Stimulated activated memory B cell treated with anti-CD40 and anti-IgM and Interleukin-4, amounts not matched to agents 10 μg/mL and 1 μg/mL and 100 μg/mL, for 72 hours (primary cell): Measurements from ENCODE around the gene OR1N2.
"Not testable (repeated sequence)": the region's sequence is repeated elsewhere in the genome, so short reads cannot be mapped to it uniquely, and the experiment has no call there.

Experiments used
- ATAC-seq: fragments of 150-1000 bp; cut with Tn5 transposase; 2 replicates; pipeline ENCODE4 v1.10.0; 2021
- H3K27ac Mint-ChIP-seq: one replicate; pipeline ENCODE4 v1.8.0; 2022; ENCODE audit warnings: mild to moderate bottlenecking, mixed read lengths
- H3K27me3 Mint-ChIP-seq: one replicate; pipeline ENCODE4 v1.8.0; 2022; ENCODE audit warnings: mixed read lengths
- H3K36me3 Mint-ChIP-seq: one replicate; pipeline ENCODE4 v1.8.0; 2022; ENCODE audit warnings: mixed read lengths
- H3K4me1 Mint-ChIP-seq: one replicate; pipeline ENCODE4 v1.8.0; 2022; ENCODE audit warnings: mixed read lengths
- H3K4me3 Mint-ChIP-seq: one replicate; pipeline ENCODE4 v1.8.0; 2022; ENCODE audit warnings: mild to moderate bottlenecking, moderate library complexity, mixed read lengths
- H3K9me3 Mint-ChIP-seq: one replicate; pipeline ENCODE4 v1.8.0; 2022; ENCODE audit warnings: mixed read lengths

Gene OR1N2, protein sequence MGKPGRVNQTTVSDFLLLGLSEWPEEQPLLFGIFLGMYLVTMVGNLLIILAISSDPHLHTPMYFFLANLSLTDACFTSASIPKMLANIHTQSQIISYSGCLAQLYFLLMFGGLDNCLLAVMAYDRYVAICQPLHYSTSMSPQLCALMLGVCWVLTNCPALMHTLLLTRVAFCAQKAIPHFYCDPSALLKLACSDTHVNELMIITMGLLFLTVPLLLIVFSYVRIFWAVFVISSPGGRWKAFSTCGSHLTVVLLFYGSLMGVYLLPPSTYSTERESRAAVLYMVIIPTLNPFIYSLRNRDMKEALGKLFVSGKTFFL

DNA sequence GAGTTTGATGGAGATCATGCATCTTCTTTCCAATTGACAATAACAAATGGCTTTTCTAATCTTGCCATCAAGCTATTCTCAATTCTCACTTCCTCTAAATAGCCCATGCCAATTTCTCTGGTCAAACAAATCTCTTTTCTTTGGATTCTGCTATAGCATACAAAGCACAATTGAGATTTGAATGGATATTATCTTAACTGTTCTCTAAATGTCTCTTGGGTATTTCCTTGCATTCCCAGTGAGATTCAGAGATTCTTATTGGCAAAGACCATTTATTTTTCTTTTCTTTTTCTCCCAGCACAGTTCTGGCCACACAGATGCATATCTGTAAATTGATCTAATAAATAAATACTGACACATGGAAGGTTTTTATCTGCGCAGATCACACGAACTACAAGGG lies at the start of gene OR1N2:
OR1N2 (plus strand) TSS at position 301 of the 400 bp plus-strand sequence. CDS start 100 bp downstream, outside the sequence.
- Mint-ChIP-seq H3K9me3 (peaks cover 9% of the 10 kb centered on the region), H3K4me3 (no peak within 1 kb of the TSS), H3K27ac (no peak within 1 kb of the TSS), H3K36me3 (no peaks in the 10 kb centered on the region), H3K4me1 (no peaks in the 10 kb centered on the region), H3K27me3 (peaks cover 15% of the 10 kb centered on the region)
- no peak for ATAC-seq

DNA sequence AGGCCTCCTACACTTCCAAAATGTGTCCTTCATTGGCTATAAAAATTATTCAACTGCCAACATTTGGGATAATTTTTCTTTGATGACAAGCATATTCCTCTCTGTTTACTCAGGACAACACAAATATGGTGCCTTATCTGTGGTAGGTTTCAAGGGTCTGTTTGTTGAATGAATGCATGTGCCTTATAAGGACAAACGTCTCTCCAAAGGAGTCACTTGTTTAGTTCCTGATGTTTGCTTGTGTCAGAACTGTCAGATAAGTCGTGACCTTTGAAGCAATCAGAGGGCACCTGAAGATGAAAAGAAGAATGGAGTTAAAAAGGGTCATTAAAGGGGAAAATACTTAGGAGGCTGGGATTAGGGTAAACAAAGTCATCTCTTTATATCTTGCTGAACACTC lies 45.9 kb upstream of the OR1N2 start:
- H3K4me1 Mint-ChIP-seq = no peaks in the 10 kb centered on the region
- no peak overlapping the region for H3K4me3 Mint-ChIP-seq
- no peak overlapping the region for H3K27ac Mint-ChIP-seq
- ATAC-seq = no peak
- H3K27me3 Mint-ChIP-seq = peaks cover 26% of the 10 kb centered on the region
- no peaks in the 10 kb centered on the region for H3K36me3 Mint-ChIP-seq
- H3K9me3 Mint-ChIP-seq = no peaks in the 10 kb centered on the region

DNA sequence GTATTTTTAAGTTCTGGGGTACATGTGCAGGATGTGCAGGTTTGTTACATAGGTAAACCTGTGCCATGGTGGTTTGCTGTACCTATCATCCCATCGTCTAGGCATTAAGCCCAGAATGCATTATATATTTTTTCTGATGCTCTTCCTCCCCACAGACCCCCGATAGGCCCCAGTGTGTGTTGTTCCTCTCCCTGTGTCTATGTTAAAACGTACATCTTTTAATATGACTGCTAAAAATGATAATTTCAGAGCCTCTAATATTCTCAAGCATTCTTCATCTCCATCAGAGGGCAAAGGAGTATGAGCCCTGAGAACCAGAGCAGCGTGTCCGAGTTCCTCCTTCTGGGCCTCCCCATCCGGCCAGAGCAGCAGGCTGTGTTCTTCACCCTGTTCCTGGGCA lies 42.4 kb upstream of the OR1N2 start, which contains the start of gene OR1J2:
OR1J2 (plus strand) TSS at position 301 of the 400 bp plus-strand sequence; CDS start at position 301, 0 bp downstream.
- ATAC-seq = no peak
- H3K27me3 Mint-ChIP-seq = peaks cover 26% of the 10 kb centered on the region
- H3K9me3 Mint-ChIP-seq = no peaks in the 10 kb centered on the region
- H3K4me1 Mint-ChIP-seq = no peaks in the 10 kb centered on the region
- no peak within 1 kb of the TSS for H3K4me3 Mint-ChIP-seq
- no peaks in the 10 kb centered on the region for H3K36me3 Mint-ChIP-seq
- H3K27ac Mint-ChIP-seq = no peak within 1 kb of the TSS

DNA sequence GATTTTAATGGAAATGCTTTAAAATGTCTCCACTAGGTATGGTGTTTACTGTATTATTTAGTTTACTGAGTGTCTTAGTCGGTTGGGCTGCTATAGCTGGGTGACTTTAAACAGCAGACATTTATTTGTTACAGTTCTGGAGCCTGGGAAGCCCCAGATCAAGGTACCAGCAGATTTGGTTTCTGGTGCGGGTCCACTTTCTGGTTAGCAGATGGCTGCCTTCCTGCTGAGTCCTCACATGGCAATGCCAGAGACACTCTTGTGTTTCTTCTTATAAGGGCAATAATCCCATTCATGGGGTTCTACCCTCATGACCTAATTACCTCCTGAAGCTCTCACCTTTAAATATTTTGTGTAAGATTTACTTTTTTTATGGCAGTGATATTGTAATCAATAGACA lies 34.7 kb upstream of the OR1N2 start:
- no peak overlapping the region for H3K27ac Mint-ChIP-seq
- peaks cover 6% of the 10 kb centered on the region for H3K27me3 Mint-ChIP-seq
- ATAC-seq = no peak
- no peak overlapping the region for H3K4me3 Mint-ChIP-seq
- H3K36me3 Mint-ChIP-seq = no peaks in the 10 kb centered on the region
- no peaks in the 10 kb centered on the region for H3K4me1 Mint-ChIP-seq
- H3K9me3 Mint-ChIP-seq = no peaks in the 10 kb centered on the region

DNA sequence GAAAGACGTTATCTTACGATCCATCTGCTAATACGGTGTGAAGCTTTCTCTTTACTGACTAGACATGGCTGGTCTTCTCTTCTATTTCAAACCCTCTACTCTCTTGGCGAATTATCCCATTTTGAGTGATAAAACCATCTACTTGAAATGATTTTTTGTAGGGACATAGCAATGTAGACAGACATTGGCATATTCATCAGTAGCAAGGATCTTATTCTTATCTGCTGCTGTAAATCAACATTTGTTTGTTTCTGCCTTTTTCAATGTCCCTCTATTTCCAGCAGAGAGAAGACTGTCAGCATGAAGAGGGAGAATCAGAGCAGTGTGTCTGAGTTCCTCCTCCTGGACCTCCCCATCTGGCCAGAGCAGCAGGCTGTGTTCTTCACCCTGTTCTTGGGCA lies 34.1 kb upstream of the OR1N2 start, which contains the start of gene OR1J4:
OR1J4 (plus strand) TSS at position 301 of the 400 bp plus-strand sequence; CDS start at position 301, 0 bp downstream.
- no peak within 1 kb of the TSS for H3K4me3 Mint-ChIP-seq
- ATAC-seq = no peak
- H3K4me1 Mint-ChIP-seq = no peaks in the 10 kb centered on the region
- H3K27ac Mint-ChIP-seq = no peak within 1 kb of the TSS
- peaks cover 11% of the 10 kb centered on the region for H3K27me3 Mint-ChIP-seq
- no peaks in the 10 kb centered on the region for H3K36me3 Mint-ChIP-seq
- no peaks in the 10 kb centered on the region for H3K9me3 Mint-ChIP-seq

DNA sequence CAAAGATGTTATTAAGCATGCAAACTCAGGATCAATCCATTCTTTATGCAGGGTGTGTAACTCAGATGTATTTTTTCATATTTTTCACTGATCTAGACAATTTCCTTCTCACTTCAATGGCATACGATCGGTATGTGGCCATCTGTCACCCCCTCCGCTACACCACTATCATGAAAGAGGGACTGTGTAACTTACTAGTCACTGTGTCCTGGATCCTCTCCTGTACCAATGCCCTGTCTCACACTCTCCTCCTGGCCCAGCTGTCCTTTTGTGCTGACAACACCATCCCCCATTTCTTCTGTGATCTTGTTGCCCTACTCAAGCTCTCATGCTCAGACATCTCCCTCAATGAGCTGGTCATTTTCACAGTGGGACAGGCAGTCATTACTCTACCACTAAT lies 33.5 kb upstream of the OR1N2 start:
- Mint-ChIP-seq H3K36me3 (no peaks in the 10 kb centered on the region), H3K27ac (no peak overlapping the region), H3K9me3 (no peaks in the 10 kb centered on the region), H3K27me3 (peaks cover 11% of the 10 kb centered on the region), H3K4me1 (no peaks in the 10 kb centered on the region), H3K4me3 (no peak overlapping the region)
- no peak for ATAC-seq

DNA sequence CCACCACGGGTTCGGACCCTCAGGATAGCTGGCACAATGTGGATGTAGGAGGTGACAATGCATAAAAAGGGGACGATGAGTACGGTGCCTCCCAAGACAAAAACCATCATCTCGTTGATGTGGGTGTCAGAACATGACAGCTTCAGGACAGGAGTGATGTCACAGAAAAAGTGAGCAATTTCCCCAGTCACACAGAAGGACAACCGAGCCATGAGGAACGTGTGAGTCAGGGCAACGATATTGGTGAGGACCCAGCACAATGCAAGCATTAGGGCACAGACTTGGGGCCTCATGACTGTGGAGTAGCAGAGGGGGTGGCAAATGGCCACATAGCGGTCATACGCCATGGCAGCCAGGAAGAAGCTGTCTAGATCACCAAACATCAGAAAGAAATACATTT lies 26.3 kb upstream of the OR1N2 start:
- Mint-ChIP-seq H3K9me3 (no peaks in the 10 kb centered on the region), H3K27ac (no peak overlapping the region), H3K27me3 (peaks cover 29% of the 10 kb centered on the region), H3K36me3 (no peaks in the 10 kb centered on the region), H3K4me3 (no peak overlapping the region), H3K4me1 (no peaks in the 10 kb centered on the region)
- no peak for ATAC-seq

DNA sequence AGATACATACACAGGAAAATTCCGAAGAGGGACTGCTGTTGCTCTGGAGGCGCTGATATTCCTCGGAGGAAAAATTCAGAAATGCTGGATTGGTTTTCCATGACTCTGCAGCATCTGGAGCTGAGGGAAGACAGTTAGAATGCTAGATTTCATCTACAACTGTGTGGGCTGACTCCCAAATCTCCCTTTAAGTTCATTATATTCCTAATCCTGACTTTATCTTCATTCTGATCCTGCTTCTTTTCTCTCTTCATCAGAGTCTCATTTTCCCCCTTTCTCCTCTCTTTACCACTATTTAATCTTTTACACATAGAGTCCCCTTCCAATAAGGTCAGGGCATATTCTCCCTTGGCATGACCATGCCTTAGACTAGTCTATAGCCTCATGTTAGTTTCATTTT lies 25.7 kb upstream of the OR1N2 start, which contains the start of gene OR1N1:
OR1N1 (minus strand) TSS at position 101 of the 400 bp plus-strand sequence; CDS start at position 101, 0 bp downstream.
- no peaks in the 10 kb centered on the region for H3K9me3 Mint-ChIP-seq
- H3K27ac Mint-ChIP-seq = no peak within 1 kb of the TSS
- no peak within 1 kb of the TSS for H3K4me3 Mint-ChIP-seq
- ATAC-seq = no peak
- H3K36me3 Mint-ChIP-seq = no peaks in the 10 kb centered on the region
- H3K27me3 Mint-ChIP-seq = peaks cover 29% of the 10 kb centered on the region
- H3K4me1 Mint-ChIP-seq = no peaks in the 10 kb centered on the region

DNA sequence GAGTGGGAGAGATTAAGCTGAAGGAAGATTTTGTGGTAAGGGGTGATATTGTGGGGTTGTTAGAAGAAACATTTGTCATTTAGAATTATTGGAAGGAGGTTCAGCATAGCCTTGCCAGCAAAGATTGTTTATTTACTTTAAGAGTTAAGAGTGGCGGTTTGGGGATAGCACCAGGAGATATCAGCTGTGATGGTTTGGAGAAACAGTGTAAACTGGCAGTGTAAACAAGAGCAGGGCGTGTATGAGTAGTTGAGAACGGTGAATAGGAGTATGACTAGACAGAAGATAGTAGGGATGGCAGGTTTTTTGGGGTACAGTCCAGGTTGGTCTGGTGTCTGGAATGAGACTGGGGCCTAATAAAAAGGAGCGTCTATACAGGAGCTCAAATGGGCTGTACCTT lies 21.8 kb upstream of the OR1N2 start:
- H3K36me3 Mint-ChIP-seq, H3K4me1 Mint-ChIP-seq, H3K4me3 Mint-ChIP-seq, H3K27ac Mint-ChIP-seq, ATAC-seq, H3K9me3 Mint-ChIP-seq: not testable (repeated sequence)
- peaks cover 35% of the 10 kb centered on the region for H3K27me3 Mint-ChIP-seq

DNA sequence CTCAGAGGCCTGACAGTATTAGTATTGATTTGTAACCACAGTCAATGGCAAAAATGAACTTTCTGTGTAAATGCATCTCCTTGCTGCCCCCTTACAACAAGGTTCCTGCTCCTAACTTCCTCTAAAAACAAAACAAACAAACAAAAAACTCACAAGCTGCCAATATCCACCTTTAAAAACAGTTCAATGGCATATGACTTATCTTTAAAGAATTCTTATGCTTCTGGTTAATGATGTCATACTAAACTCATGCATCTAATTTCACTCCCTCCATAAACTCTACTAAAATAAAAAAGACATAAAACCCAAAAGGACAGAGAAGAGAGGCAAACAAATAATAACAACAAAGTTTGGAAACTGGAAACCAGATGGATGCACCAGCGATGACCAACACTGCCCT lies 16.8 kb upstream of the OR1N2 start:
- H3K4me1 Mint-ChIP-seq = no peaks in the 10 kb centered on the region
- no peak for ATAC-seq
- no peak overlapping the region for H3K4me3 Mint-ChIP-seq
- H3K27ac Mint-ChIP-seq = no peak overlapping the region
- no peaks in the 10 kb centered on the region for H3K36me3 Mint-ChIP-seq
- H3K9me3 Mint-ChIP-seq = peaks cover 4% of the 10 kb centered on the region
- H3K27me3 Mint-ChIP-seq = peaks cover 20% of the 10 kb centered on the region

DNA sequence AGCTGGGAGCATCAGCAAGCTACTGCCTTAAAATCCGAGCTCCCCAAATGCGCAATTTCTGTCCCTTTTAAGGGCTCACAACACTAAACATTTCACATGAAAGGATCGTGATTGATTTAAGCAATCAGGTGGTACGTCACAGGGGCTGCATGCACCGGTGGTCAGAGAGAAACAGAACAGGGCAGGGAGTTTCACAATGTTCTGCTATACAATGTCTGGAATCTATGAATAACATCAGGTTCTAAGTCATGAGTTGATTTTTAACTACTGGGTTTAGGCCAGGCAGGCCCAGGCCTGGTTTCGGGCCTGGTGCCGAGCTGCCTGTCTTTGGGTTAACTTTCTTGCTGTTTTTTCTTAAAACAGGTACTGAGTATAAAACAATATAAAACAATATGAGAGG lies 15.8 kb upstream of the OR1N2 start:
- not testable (repeated sequence) for H3K4me3 Mint-ChIP-seq, ATAC-seq, H3K36me3 Mint-ChIP-seq, H3K27ac Mint-ChIP-seq, H3K9me3 Mint-ChIP-seq, H3K4me1 Mint-ChIP-seq
- H3K27me3 Mint-ChIP-seq = peaks cover 20% of the 10 kb centered on the region

DNA sequence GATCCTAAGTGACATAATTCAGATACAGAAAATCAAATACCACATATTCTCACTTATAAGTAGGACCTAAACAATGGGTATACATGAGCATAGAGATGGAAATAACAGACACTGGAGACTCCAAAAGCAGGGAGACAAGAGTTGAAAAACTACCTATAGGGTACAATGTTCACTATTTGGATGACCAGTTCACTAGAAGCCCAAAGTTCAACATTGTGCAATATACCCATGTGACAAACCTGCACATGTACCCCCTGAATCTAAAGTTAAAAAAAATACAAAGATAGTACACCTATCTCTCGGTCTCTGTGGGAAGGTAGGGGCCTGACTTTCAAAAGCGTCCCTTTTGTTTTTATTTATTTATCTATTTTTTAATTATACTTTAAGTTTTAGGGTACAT lies 14.2 kb upstream of the OR1N2 start:
- H3K27ac Mint-ChIP-seq = no peak overlapping the region
- peaks cover 7% of the 10 kb centered on the region for H3K27me3 Mint-ChIP-seq
- no peaks in the 10 kb centered on the region for H3K4me1 Mint-ChIP-seq
- H3K36me3 Mint-ChIP-seq = no peaks in the 10 kb centered on the region
- H3K9me3 Mint-ChIP-seq = peaks cover 4% of the 10 kb centered on the region
- no peak overlapping the region for H3K4me3 Mint-ChIP-seq
- ATAC-seq = no peak

DNA sequence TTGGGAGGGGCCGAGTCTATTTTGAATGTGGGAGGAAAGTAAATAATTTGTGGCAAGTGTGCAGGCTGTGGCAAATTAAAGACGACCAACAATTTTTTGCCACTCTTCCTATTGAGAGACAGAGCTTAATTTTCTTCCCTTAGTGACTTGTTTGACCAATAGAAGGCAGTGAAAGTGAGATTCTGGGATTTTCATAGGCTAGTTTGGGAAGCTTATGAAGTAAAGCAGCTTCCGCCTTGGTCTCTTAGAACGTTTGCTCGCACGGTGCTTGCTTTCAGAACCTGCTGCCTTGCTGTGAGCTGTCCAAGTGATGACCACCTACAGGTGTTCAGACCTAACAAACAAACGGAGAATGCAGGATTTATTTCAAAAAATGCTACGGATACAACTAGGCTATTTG lies 6.7 kb upstream of the OR1N2 start:
- Mint-ChIP-seq H3K4me3 (no peak overlapping the region), H3K36me3 (no peaks in the 10 kb centered on the region), H3K27ac (no peak overlapping the region), H3K9me3 (peaks cover 9% of the 10 kb centered on the region), H3K4me1 (no peaks in the 10 kb centered on the region), H3K27me3 (peaks cover 32% of the 10 kb centered on the region)
- no peak for ATAC-seq

DNA sequence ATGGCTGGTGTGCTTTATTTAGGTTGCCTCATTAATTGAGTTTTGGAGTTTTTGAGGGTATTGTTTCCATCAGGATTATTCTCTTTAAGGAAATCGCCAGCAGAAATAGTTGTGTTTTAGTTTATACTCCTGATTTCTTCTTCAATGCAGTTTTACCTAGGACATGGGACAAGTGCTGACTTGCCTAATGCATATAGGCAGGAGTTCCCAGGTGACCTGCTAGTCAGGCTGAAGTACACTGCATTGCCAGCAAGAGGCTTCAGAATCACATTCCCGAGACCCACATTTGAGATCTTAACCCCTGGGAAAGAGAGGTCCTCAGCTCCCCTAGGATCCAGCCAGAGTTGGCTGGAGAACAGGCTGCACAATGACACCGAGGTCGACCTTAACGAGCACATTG lies 1.5 kb upstream of the OR1N2 start:
- no peak for ATAC-seq
- Mint-ChIP-seq H3K9me3 (peaks cover 9% of the 10 kb centered on the region), H3K27ac (no peak overlapping the region), H3K36me3 (no peaks in the 10 kb centered on the region), H3K4me3 (no peak overlapping the region), H3K27me3 (peaks cover 15% of the 10 kb centered on the region), H3K4me1 (no peaks in the 10 kb centered on the region)

DNA sequence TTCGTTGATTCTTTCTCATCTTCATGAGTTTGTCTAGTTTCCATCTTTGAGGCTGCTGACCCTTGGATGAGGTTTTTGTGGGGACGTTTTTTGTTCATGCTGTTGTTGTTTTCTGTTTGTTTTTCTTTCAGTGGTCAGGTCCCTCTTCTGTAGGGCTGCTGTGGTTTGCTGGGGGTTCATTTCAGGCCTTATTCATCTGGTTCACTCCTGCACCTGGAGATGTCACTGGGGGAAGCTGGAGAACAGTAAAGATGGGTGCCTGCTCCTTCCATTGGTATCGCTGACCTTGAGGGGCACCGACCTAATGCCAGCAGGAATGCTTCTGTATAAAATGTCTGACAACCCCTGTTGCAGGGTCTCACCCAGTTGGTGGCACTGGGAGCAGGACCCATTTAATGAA lies 8.5 kb downstream of the OR1N2 start:
- Mint-ChIP-seq H3K27ac (no peak overlapping the region), H3K4me1 (no peaks in the 10 kb centered on the region), H3K36me3 (peaks cover 5% of the 10 kb centered on the region), H3K9me3 (peaks cover 11% of the 10 kb centered on the region), H3K4me3 (no peak overlapping the region), H3K27me3 (peaks cover 11% of the 10 kb centered on the region)
- ATAC-seq = no peak

DNA sequence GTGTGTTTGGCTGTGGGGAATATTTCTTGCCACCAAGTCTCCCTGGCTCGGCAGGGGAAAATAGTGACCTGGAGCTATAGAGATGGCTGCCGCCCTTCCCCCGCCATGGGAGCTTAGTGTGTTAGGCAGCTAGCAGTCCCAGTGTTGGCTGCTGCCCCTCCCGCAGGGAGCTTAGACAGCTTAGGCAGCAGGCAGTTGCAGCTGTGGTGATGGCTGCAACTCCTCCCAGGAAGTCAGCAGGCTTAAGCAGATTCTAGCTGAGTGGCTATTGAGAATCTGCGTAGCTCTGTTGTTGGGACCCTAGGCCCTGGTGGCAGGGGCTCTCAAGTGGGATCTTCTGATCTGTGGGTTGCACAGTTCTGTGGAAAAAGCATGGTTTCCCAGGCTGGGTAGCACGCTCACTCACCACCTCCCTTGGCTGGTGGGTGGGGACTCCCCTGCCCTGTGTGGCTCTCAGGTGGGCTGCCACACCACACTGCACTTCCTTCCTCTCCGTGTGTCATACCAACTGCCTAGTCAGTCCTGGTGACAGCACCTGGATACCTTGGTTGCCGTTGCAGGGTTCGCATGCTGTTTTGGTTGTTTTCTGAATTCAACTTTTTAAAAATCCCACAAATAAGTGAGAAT lies 9.3 kb downstream of the OR1N2 start:
- Mint-ChIP-seq H3K4me3 (no peak overlapping the region), H3K27me3 (peaks cover 11% of the 10 kb centered on the region), H3K4me1 (no peaks in the 10 kb centered on the region), H3K9me3 (peaks cover 11% of the 10 kb centered on the region), H3K27ac (no peak overlapping the region), H3K36me3 (peaks cover 5% of the 10 kb centered on the region)
- peak; percentile 39 for ATAC-seq
